Measurements from ENCODE around the gene ASB1.

- TF ChIP-seq CTCF (IDR thresholded peaks at IDR 0.05; ENCODE audit: insufficient read depth, low read length, poor library complexity, severe bottlenecking): no peak
- no peak for TF ChIP-seq EZH2phosphoT487 (conservative IDR thresholded peaks at IDR 0.05; ENCODE audit: low read length)
Measured at GRCh38 chr2:238489896-238490295, 63.2 kb downstream of the ASB1 start.

Data from SU-DHL-6 (cell line).